NCI-H1436 treated with DMSO at 0.1 percent for 48 hours (cell line): ENCODE measurements around the gene SHC3.

ENCODE experiments used
- DNase-seq: peaks from one replicate; lab custom pipeline; 2025; lab: John Stamatoyannopoulos, UW

The SHC3 gene

DNA sequence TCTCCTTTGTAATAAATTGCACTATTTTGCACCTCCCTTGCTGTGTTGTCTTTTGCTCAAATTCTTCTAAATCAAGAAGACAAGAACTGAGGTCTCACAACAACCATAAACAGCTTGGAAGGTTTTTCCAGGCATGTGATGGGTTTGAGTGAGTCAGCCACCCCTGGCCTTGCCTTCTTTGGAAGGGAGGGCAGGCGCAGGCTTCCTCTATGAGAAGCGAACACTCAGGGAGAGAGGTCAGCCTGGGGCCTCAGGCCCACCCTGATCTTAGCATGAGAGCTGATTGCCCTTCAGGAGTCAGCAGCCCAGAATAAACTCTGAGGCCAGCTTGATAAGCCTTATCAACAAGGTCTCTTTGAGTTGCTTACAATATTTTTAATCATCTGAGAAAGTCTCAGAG lies 155.7 kb downstream of the SHC3 start:
- DNase-seq = no peak

DNA sequence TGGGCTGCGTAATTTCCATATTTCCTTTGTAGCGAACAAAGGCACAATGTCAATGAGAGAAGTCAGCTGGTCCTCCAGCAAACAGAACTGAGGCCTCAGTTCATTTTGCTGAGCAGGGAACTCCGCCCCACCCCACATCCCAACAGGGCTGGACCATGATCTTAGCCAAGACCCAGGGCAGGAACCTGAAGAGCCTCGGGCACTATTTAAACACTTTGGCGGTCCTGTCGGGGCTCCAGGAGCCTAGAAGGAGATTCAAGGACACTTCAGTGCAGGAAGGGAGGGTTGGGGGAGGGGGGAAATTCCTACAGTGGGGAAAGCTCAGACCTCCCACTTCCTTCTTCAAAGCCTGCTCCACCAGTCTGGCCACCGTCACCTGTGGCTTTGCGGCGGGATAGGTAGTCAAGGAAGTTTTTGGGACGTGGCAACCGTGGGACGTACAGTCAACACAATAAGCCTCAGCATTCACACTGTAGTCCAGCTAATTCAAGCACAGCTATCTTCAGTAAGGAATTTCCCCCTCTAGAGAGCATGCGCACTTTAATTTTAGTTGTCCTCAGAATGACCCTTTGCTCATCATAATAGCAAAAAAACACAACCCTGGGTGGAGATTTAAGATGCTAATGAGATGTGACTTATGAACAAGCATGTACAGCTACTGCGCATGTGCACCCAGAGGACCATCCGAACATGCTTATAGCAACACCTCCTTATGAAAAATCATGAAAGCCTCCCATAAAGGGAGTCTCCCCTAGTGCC lies 156.4 kb downstream of the SHC3 start:
- no peak for DNase-seq

DNA sequence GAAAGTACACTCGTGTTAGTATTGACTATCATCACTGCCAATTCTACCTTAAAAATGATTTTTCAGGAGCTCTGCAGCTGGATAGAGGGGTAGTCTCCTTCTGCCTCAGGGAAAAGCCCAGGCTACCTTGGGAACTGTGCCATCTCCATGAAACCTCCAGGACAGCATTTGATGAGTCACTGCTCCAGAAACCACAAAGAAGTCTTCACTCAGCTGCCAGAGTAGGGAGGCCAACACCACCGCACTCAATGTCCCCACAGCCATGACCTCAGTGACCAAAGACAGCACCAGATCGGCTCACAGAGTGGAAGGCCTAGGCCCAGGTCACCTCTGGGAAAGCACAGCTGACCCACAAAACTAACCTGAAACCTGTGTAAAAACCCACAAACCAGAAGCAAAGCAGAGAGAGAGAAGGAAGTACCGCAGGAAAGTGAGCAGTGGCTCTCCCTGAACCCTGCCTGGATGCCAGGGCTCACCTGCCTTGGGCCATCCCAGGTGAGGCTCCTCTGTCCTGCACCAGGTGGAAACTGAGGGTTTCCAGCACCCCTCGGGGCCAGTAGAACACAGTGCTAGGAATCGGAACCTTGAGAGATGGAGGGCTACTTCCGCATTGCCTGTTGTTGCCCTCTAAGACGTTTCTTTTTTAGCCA lies 157.3 kb downstream of the SHC3 start:
- no peak for DNase-seq

DNA sequence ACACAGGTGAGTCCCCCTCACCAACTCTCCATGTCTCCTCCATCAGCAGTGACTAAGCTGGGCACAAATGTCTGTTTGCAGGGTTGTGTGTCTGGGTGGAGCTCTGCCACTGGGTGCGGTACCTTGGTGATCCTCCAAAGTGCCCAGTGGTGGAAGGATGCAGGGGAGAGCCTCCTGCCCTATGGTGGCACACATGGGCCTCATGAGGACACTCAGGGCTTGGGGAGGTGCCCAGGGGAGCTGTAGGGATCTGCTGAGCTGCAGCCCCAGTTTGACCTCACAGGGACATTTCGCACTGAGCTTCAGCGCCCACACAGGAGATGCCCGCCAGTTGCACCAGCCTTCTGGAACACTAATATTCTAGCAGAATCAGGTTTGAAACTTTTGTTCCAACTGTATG lies 157.9 kb downstream of the SHC3 start:
- DNase-seq = no peak

DNA sequence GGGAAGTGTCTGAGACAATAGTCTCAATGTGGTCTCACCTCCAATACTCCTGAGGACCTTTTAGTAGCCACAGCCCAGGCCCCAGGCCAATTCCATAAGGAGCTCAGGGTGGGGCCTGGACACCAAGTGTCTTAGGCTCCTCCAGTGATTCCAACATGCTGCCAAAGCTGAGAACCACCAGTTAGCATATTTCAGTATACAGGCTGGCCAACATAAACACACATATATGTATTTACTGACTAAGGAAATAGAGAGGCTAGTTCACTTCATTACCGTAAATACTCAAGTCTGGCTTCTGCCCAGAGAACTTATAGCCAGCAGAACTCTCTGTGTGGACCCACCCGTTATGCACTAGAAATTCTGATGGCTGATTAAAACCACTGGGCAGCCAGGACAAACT lies 163.3 kb downstream of the SHC3 start:
- DNase-seq = no peak

DNA sequence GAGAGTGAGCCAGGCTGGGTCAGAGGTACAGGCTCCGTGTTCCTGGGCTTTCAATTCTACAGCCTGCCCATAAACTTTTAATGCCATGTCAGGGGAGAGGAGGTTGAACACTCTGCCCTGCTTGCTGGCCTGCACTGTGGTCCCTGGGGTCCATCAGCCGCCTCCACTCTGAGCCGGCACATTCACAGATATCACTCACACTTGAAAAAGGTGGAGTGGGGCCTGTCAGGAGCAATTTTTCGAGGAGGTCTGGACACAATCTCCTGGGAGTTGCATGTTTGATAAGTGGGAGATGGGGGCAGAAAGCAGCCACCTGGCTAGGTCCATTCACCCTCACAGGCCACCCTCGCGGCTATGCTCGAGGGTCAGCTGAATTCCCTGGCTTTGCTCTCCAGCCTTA lies 164.5 kb downstream of the SHC3 start:
- no peak for DNase-seq

DNA sequence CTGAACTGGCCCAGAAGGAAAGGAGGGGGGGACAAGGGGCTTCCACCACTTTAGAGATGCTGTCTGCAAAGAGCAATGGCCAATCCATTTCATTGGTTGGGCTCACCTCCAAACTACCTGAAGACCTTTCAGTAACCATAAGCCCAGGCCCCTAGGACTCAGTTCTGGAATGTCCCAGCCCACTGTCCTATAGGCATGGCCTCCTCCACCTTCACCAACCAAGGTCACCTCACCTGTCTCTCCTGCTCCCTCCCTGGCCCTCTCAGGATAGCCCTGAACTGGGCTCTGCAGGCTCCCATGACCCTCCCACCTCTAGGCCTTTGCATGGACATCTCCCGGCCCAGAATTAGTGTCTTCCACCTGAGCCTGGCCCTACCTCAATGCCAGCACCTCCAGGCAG lies 165.0 kb downstream of the SHC3 start:
- DNase-seq = no peak

DNA sequence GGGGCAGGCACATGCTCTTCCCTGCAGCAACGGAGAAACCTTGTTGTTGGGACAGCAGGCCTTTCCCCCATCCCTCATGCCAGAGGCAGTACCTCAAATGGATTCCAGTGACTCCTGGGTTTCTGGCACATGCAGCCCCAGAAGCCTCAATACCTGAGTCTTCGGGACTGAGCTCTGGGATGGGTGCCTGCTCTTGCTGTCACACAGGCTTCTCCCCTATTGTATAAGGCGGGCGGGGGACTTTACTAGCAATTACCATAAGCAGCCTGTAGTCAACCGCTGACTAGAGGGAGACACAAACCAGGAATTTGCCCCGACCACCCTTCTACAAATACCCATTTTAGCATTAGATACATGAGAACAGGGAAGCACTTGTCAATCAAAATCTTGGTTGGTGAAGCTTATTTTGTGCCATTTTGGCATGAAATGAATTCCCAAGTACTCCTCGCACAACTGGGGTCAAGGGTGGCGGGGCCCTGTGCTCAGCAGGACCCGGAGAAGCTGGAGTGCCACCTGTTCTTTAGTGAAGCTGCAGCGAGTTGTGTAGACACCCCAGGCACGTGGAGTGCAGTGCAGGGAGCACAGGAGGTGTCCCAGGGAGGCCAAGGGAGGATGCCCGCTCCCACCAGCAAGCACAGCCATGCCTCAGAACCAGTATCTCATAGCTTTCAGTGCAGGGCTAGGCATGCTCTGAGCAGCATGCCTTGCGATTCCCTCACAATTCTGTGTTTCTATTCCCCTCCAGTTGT lies 166.2 kb downstream of the SHC3 start:
- no peak for DNase-seq

DNA sequence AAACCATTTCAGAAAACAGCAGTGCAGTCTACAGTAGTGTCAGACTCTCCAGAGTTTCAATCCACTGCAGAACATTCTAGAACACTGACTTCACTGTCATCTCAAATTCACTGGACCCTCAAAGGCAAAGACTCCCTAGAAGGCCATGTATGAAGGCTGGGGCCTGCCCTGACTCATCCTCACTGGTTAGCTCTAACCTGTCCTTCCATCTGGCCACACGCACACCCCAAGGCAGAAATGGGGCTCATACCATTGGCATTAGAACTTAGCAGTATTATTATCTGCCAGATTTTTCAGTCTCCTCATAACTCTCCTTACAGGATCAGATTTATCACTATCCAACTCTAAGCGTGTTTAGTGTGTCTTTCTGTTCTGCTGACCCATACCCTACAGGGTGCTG lies 166.9 kb downstream of the SHC3 start:
- DNase-seq = no peak

DNA sequence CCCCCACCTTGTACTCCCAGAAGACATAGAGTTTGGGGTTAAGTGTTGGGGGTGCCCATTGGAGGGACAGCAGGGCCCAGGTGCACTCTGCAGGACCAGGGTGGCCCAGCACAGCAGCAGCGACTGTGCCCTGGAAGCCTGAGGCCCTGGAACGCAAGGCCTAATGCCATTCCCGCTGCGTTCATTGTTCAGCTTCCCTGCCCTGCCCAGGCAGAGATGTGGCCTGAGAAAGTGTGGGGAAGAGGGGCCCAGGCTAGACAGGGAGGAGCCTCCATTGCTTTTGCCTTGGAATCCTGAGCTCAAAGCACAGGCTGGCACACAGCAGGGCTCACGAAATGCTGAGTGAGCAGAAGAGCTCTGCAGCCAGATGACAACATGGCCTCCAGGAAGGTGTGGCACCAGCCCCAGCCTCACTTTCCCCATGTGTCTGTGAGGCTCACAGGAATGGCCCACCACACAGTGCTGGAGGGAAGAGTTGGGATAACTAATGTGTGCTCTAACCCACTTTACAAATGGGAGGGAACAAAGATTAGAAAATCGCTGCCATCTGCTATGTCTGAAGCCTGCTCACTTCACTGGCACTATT lies 168.0 kb downstream of the SHC3 start:
- no peak for DNase-seq

DNA sequence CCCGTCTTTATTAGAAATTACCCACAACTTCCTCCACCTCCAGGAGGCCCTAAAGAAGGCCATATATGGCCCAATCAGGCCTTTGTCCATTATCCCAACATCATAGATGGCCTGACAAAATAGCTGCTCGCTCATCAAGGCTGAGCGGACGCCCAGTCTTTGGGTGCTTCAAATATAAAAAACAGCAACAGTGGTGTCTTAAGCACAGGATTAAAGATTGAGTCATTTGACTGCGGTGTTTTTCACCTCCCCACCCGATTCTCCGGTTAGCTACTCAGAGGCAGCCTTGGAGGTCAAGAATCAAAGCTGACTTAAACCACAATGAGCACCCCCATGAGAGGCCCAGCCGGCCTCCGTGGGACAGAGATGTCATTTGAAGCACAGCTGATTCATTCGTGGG lies 168.6 kb downstream of the SHC3 start:
- DNase-seq = no peak

DNA sequence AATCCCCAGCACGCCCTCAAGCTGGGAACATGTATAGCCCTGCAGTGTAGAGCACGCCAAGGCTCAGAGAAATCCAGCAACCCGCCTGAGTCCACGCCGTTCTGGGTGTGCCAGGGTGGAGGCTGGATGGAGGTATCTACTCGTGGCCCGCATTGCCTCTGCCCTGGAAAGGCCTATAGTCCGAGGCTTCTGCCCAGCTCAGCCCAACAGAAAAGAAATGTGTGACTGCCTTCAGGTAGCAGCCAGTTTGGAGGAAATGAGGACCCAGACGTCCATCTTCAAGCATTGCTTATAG lies 169.1 kb downstream of the SHC3 start:
- no peak for DNase-seq

DNA sequence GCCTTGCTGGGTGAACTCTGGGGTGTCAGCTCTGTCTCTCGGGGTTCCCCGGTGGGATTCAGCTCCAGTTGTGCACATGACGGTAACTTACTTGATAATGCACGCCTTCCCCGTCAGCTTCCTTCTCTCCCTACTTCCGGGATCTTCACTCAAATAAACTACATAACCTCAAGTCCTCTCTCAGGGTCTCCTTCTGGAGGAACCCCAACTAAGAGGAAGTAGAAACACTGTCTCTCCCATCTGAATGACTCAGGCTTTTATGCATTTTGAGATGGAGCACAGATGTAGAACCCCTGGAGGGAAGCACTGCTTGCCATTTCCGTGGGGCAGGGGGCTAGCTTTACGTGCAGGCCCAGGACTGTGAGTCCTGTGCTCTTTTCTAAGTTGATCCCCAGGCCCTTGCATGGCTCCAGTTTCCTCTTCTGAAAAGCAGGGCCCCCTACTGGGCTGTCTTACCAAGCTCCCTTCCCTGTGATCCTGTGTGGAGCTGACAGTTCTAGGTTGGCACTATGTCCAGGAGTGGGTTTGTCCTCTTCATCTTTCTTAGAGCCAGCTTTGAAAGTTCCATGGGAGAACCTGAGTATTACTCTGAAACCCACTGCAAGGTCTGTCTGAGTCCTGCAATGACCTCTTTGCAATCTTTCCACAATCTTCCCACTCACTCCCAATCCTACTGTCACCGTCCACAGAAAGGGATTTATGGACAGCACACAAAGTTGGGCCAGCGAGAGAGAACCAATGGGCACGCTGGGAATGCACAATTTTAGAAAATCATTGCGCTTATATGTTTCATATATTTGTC lies 169.7 kb downstream of the SHC3 start:
- DNase-seq = no peak

DNA sequence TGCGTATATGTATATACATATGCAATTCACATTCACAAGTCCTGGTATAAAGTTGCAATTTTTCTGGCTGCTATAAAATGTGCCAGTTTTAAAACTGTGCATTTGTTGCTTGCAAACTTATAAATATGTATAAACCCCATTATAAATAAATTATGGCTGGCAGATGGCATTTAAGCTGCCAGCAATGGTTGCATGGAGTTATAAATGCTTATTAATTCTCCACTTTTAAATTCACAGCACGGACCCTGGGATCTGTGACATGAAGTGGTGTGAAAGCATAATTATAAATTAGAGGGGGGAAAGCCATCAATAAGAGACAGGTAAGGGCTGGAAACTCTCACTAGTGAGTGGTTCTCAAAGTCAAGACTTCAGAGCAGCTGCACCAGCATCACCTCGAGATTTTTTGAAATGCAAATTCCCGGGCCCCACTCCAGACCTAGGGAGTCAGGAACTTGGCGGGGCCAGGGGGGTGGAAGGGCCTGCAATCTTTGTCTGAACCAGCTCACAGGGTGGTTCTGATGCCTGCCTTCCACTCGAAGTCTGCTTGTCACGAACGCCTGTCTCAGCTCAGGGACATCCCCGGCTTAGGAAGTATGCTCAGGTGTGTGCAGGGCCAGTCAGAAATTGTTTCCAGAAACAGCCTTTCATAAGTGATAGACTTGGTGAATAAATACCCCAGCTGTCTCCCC lies 170.4 kb downstream of the SHC3 start:
- no peak for DNase-seq

DNA sequence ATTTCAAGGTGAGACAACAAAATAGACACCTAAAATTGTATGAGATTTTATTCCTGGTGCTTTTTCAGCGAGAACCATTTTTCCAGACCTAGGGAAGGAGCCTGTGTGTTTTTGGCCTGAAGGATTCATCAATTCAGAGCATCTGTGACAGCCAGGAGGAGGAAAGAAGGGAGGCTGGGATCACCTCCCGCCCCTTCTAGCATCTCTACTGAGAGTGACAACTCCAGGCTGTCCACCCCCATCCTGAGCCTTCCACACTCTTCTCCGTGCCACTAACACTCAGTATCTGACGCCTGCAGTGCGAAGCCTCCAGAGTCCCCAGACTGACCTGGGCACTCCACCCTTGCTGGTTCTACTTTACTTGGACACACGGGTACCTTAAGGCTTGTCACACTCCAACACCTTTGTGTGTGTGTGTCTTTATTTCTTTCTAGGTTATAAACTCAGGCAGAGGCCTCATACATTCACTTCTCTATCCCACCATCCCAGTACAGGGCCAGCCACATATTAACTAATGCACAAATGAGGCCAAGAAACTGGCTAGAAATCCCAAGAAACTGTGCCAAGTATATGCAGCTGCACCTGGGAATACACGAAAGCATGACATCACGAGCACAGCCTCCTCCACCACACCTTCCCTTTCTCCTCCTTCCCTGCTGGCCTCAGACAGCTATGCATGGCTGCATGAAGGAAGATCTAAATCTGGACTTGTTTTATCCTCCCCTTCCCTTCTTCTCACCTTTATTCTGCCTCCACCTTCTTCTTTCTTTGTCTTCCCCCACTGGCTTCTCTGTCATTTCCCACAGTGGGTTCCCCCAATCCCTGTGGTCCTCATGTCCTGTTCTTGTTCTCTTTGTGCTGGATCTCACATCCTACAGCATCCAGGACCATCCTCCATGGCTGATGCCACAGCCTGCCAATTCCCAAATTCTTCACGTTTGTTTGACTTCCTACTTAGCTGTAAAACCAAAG lies 171.3 kb downstream of the SHC3 start:
- DNase-seq = no peak

DNA sequence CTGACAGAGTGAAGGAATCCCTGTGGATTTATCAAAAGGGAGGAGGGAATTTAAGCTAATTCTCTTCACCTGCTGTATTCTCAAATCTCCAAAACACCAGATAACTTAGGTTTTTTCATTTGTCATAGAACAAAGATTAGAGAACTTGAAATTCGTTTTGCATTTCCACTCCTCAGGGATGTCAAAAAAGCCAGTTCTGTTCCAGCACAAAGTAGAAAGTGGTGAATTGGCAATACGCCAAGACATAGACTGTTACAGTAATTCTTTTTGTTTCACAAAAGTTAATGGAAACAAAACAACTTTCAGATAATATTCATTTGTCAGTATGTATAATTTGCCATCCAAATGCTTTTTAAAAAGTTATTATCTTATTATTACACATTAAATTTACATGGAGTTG lies 172.4 kb downstream of the SHC3 start:
- DNase-seq = no peak

DNA sequence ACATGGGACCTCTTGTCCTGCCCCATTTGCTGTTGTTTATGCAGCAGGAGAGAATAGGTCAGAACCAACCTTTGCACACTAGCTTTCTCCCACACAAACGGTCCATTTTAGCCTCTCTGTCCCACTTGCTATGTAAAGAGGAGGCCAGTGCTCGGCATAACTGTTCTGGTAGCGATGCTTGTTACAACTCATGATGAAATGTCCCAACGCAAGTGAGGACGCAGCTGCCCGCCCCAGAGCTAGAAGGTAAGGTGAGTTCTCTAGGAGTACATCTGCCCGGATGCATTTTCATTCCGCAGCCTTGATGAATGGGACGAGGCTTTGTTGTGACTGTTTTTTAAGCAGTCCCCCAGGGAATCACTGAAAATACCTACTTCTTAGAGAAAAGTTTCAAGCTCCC lies 173.3 kb downstream of the SHC3 start:
- DNase-seq = no peak

DNA sequence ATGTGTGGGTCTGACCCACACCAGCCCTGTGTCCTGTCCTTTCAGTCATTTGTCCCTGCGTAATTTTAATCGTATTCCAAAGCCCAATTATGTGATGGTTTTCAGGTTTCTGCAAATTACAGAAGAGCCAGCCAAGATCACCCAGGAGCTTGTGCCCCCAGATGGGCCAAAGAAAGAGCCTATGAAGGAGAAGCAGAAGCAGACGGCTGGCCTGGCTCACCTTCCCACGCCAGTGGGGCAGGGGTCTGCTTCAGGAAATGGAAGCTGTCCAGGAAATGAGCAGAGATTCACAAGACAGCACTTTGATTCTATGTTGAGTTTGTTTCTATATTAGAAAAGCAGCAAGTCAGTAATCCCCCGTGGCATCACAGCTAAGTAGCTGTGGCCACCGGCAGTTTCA lies 175.6 kb downstream of the SHC3 start:
- DNase-seq = no peak

DNA sequence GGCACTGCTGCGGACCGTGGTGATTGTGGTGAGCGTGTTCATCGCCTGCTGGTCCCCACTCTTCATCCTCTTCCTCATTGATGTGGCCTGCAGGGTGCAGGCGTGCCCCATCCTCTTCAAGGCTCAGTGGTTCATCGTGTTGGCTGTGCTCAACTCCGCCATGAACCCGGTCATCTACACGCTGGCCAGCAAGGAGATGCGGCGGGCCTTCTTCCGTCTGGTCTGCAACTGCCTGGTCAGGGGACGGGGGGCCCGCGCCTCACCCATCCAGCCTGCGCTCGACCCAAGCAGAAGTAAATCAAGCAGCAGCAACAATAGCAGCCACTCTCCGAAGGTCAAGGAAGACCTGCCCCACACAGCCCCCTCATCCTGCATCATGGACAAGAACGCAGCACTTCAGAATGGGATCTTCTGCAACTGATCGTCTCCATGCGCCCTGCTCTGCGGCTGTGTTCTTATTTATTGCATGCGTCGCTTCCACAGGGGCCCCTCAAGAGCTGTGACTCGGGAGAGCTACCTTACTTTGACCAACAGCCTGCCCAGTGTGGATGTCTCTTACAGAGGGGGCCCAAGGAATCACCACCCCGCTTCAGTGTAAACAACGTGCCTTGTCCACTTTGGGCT lies 176.6 kb downstream of the SHC3 start:
- no peak for DNase-seq
